Neural cell (in vitro differentiated cells): ENCODE data around the gene RGS6. TPM values are rescaled to one million over a fixed set of nuclear protein-coding genes. Genes with fewer than 3 reads are reported as not detected.
A peak's percentile ranks its signal among the peaks of the same experiment; 100 is the strongest.

ENCODE experiments used
- H2AFZ ChIP-seq: fragments of 200-600, 300-800 bp; sonication (generic), shearing (Covaris generic); 2 replicates; pipeline ENCODE4 v1.6.0; 2014; ENCODE audit warnings: low read depth, mild to moderate bottlenecking, antibody characterized with exemption, low read length, moderate library complexity
- H3F3A ChIP-seq: fragments of 200-600 bp; shearing (Covaris generic); 2 replicates; pipeline ENCODE4 v1.6.1; 2016; ENCODE audit warnings: mild to moderate bottlenecking, moderate library complexity, mixed read lengths, antibody characterized with exemption, low read length; ENCODE audit not compliant: insufficient read depth, poor library complexity, severe bottlenecking
- H3K27ac ChIP-seq: fragments of 200-600, 300-800 bp; sonication (generic), shearing (Covaris generic); 2 replicates; pipeline ENCODE4 v1.5.1; 2014; ENCODE audit warnings: mild to moderate bottlenecking, low read length, moderate library complexity
- H3K27me3 ChIP-seq: fragments of 300-800, 200-600 bp; sonication (generic), shearing (Covaris generic); 2 replicates; pipeline ENCODE4 v1.6.0; 2014; ENCODE audit warnings: mild to moderate bottlenecking, low read depth, low read length, moderate library complexity; ENCODE audit not compliant: insufficient read depth
- H3K36me3 ChIP-seq: fragments of 300-800, 200-600 bp; sonication (generic), shearing (Covaris generic); 2 replicates; pipeline ENCODE4 v1.5.1; 2014; ENCODE audit warnings: mild to moderate bottlenecking, antibody characterized with exemption, low read length, moderate library complexity; ENCODE audit not compliant: insufficient read depth
- H3K4me2 ChIP-seq: fragments of 300-800, 200-600 bp; sonication (generic), shearing (Covaris generic); 2 replicates; pipeline ENCODE4 v1.6.0; 2014; ENCODE audit warnings: mild to moderate bottlenecking, low read length
- H3K4me3 ChIP-seq: fragments of 300-800, 200-600 bp; sonication (generic), shearing (Covaris generic); 2 replicates; pipeline ENCODE4 v1.5.1; 2014; ENCODE audit warnings: mild to moderate bottlenecking, low read length, moderate library complexity
- H3K79me2 ChIP-seq: fragments of 200-600 bp; shearing (Covaris generic); replicated peaks from 2 replicates; pipeline ENCODE4 v1.6.0; 2014; ENCODE audit warnings: mild to moderate bottlenecking, low read length, moderate library complexity; ENCODE audit not compliant: insufficient read depth
- H3K9ac ChIP-seq: fragments of 300-800, 200-600 bp; sonication (generic), shearing (Covaris generic); 2 replicates; pipeline ENCODE4 v1.6.1; 2016; ENCODE audit warnings: mild to moderate bottlenecking, low read length, mixed read lengths
- H3K9me2 ChIP-seq: fragments of 200-600 bp; shearing (Covaris generic); 2 replicates; pipeline ENCODE4 v1.6.1; 2016; ENCODE audit warnings: mild to moderate bottlenecking, low read length, mixed read lengths; ENCODE audit not compliant: insufficient read depth
- H3K9me3 ChIP-seq: fragments of 200-600, 300-800 bp; sonication (generic), shearing (Covaris generic); 2 replicates; pipeline ENCODE4 v1.6.1; 2016; ENCODE audit warnings: mild to moderate bottlenecking, mixed run types, low read length, moderate library complexity, mixed read lengths
- H4K20me1 ChIP-seq: fragments of 200-600 bp; shearing (Covaris generic); 2 replicates; pipeline ENCODE4 v1.6.1; 2016; ENCODE audit warnings: mild to moderate bottlenecking, mixed run types; ENCODE audit not compliant: insufficient read depth
- EP300 ChIP-seq: fragments of 450-650 bp; conservative IDR thresholded peaks from 2 replicates; pipeline ENCODE4 v1.6.1; 2014; ENCODE audit warnings: antibody characterized with exemption, mild to moderate bottlenecking, moderate library complexity; ENCODE audit not compliant: poor library complexity, severe bottlenecking
- EZH2 ChIP-seq: fragments of 200-600, 300-800 bp; shearing (Covaris generic), sonication (generic); IDR thresholded peaks from 2 replicates; pipeline ENCODE4 v1.6.1; 2014; ENCODE audit warnings: antibody characterized with exemption, low read length, borderline replicate concordance, mild to moderate bottlenecking; ENCODE audit not compliant: insufficient read depth, poor library complexity, severe bottlenecking
- MXI1 ChIP-seq: fragments of 450-650 bp; conservative IDR thresholded peaks from 2 replicates; pipeline ENCODE4 v1.6.1; 2014; ENCODE audit warnings: antibody characterized with exemption, mild to moderate bottlenecking; ENCODE audit not compliant: poor library complexity, severe bottlenecking
- POLR2AphosphoS5 ChIP-seq: IDR thresholded peaks from 2 replicates; pipeline ENCODE4 v1.6.1; 2012
- RAD21 ChIP-seq: fragments of 450-650 bp; conservative IDR thresholded peaks from 2 replicates; pipeline ENCODE4 v1.6.1; 2014; ENCODE audit warnings: antibody characterized with exemption, mild to moderate bottlenecking, moderate library complexity
- SMC3 ChIP-seq: fragments of 450-650 bp; conservative IDR thresholded peaks from 2 replicates; pipeline ENCODE4 v1.6.1; 2014; ENCODE audit warnings: antibody characterized with exemption, mild to moderate bottlenecking, moderate library complexity; ENCODE audit not compliant: poor library complexity
- TAF1 ChIP-seq: IDR thresholded peaks from 2 replicates; pipeline ENCODE4 v1.6.1; 2012; ENCODE audit warnings: low read depth
- polyA plus RNA-seq: library from polyadenylated mRNA; depleted of rRNA; stranded (reverse); fragments of >200 nt; gene quantifications from 2 replicates; pipeline ENCODE4 v1.2.3, GENCODE V29; 2014
- TF ChIP-seq, protein P1 (sequence below): fragments of 450-650 bp; IDR thresholded peaks from 2 replicates; pipeline ENCODE4 v1.5.1; 2014; ENCODE audit warnings: antibody characterized with exemption, mild to moderate bottlenecking, moderate library complexity; ENCODE audit not compliant: poor library complexity, severe bottlenecking
- TF ChIP-seq, protein P2 (sequence below): IDR thresholded peaks from 2 replicates; pipeline ENCODE4 v1.6.1; 2012; ENCODE audit warnings: borderline replicate concordance

The RGS6 gene
- polyA plus RNA-seq, 1 donor from 2014 or later: 7.3 TPM

DNA sequence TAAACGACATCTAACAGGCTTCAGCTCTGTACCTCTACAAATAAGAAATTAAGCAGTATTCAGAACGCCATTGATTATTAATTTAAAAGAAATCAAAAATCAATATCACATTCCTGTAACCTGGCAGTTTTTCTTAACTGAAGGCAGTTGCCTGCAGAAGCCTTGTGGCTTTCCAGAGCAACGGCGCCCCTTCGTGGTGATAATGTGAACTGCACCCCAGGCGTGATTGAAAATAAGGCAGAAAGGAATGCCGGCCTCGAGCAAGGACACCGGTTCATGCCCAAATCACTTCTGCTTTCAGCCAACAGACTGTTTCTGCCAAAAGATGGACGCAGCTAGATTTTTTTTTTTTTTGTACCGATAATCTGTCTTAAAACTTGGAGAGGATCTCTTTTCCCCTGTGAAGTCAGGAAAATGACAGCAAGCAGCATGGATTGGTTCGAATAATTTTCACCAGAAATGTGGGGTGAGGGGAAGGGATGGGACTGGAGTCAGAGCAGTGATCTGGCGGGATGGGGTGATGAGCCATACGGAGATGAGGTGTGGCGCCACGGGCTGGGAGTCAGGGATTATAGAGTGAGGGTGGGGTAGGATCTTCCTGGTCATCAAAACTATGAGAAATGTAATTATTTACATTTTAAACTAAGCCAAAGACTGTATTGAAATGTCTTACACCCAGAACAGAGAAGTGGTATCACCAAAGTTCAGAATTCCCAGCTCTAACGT, 488.7 kb downstream of the RGS6 start:
- no peak overlapping the region for H3K27ac ChIP-seq
- H3K36me3 ChIP-seq: no peaks in the 10 kb centered on the region
- no peaks in the 10 kb centered on the region for H3K79me2 ChIP-seq
- no peaks in the 10 kb centered on the region for H4K20me1 ChIP-seq
- no peaks in the 10 kb centered on the region for H3K9me3 ChIP-seq
- H2AFZ ChIP-seq: no peak overlapping the region
- no peaks in the 10 kb centered on the region for H3F3A ChIP-seq
- TF ChIP-seq SMC3 (peak; percentile 87), RAD21 (peak; percentile 91)
- TF ChIP-seq, protein P1, sequence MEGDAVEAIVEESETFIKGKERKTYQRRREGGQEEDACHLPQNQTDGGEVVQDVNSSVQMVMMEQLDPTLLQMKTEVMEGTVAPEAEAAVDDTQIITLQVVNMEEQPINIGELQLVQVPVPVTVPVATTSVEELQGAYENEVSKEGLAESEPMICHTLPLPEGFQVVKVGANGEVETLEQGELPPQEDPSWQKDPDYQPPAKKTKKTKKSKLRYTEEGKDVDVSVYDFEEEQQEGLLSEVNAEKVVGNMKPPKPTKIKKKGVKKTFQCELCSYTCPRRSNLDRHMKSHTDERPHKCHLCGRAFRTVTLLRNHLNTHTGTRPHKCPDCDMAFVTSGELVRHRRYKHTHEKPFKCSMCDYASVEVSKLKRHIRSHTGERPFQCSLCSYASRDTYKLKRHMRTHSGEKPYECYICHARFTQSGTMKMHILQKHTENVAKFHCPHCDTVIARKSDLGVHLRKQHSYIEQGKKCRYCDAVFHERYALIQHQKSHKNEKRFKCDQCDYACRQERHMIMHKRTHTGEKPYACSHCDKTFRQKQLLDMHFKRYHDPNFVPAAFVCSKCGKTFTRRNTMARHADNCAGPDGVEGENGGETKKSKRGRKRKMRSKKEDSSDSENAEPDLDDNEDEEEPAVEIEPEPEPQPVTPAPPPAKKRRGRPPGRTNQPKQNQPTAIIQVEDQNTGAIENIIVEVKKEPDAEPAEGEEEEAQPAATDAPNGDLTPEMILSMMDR: peak; percentile 92
- TF ChIP-seq, protein P2, sequence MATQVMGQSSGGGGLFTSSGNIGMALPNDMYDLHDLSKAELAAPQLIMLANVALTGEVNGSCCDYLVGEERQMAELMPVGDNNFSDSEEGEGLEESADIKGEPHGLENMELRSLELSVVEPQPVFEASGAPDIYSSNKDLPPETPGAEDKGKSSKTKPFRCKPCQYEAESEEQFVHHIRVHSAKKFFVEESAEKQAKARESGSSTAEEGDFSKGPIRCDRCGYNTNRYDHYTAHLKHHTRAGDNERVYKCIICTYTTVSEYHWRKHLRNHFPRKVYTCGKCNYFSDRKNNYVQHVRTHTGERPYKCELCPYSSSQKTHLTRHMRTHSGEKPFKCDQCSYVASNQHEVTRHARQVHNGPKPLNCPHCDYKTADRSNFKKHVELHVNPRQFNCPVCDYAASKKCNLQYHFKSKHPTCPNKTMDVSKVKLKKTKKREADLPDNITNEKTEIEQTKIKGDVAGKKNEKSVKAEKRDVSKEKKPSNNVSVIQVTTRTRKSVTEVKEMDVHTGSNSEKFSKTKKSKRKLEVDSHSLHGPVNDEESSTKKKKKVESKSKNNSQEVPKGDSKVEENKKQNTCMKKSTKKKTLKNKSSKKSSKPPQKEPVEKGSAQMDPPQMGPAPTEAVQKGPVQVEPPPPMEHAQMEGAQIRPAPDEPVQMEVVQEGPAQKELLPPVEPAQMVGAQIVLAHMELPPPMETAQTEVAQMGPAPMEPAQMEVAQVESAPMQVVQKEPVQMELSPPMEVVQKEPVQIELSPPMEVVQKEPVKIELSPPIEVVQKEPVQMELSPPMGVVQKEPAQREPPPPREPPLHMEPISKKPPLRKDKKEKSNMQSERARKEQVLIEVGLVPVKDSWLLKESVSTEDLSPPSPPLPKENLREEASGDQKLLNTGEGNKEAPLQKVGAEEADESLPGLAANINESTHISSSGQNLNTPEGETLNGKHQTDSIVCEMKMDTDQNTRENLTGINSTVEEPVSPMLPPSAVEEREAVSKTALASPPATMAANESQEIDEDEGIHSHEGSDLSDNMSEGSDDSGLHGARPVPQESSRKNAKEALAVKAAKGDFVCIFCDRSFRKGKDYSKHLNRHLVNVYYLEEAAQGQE: no peak
- no peaks in the 10 kb centered on the region for H3K9me2 ChIP-seq
- H3K4me2 ChIP-seq: no peak overlapping the region
- no peaks in the 10 kb centered on the region for H3K27me3 ChIP-seq
- no peak overlapping the region for H3K4me3 ChIP-seq
- H3K9ac ChIP-seq: no peak overlapping the region

DNA sequence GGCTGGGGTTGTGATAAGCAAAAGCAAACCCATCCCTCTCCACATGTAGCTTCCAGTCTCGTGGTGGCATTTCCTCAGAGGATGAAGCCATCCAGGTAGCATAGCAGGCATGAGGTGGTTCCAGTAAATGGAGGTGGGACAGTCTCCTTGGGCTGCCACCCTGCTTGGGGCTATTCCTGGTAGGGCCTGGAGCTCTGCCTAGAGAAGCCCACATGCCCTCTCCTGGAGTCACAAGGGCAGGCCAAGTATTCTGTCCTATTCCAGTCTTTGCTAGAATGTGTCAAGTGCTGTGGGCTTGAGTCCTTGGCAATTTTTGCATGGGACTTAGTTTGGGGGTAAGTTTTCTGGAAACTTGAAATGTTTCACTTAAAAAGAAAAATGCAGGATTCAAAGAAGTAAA, 491.7 kb downstream of the RGS6 start:
- H3K9me3 ChIP-seq: no peaks in the 10 kb centered on the region
- H3K9me2 ChIP-seq: no peaks in the 10 kb centered on the region
- H3K4me3 ChIP-seq: no peak overlapping the region
- no peak overlapping the region for H3K9ac ChIP-seq
- no peaks in the 10 kb centered on the region for H3K27me3 ChIP-seq
- TF ChIP-seq, protein P2: no peak
- TF ChIP-seq RAD21: no peak
- TF ChIP-seq SMC3: no peak
- TF ChIP-seq MXI1: no peak
- no peak for TF ChIP-seq POLR2AphosphoS5
- TF ChIP-seq, protein P1: no peak
- TF ChIP-seq EP300: no peak
- no peak for TF ChIP-seq TAF1
- no peak for TF ChIP-seq EZH2
- H3K79me2 ChIP-seq: no peaks in the 10 kb centered on the region
- no peaks in the 10 kb centered on the region for H4K20me1 ChIP-seq
- H3K4me2 ChIP-seq: no peak overlapping the region
- no peaks in the 10 kb centered on the region for H3K36me3 ChIP-seq
- H3F3A ChIP-seq: no peaks in the 10 kb centered on the region
- H3K27ac ChIP-seq: no peak overlapping the region
- no peak overlapping the region for H2AFZ ChIP-seq
